ENCODE data around the gene LYST.

- TF ChIP-seq CTCF (IDR thresholded peaks at IDR 0.05; ENCODE audit: poor library complexity, severe bottlenecking) (no peak), POLR2AphosphoS5 (IDR thresholded peaks at IDR 0.05) (no peak), EZH2 (IDR thresholded peaks at IDR 0.05; ENCODE audit: borderline replicate concordance, insufficient read depth, low read length, poor library complexity, severe bottlenecking) (no peak), REST (IDR thresholded peaks at IDR 0.05; ENCODE audit: borderline replicate concordance) (no peak), MXI1 (conservative IDR thresholded peaks at IDR 0.05; ENCODE audit: poor library complexity, severe bottlenecking) (no peak)
These were observed 184.5 kb downstream of the LYST start for GRCh38 chr1:235682216-235682615.

Data from neural cell (in vitro differentiated cells).